ENCODE data around the gene ERBB4.
"Not testable (repeated sequence)": the region's sequence is repeated elsewhere in the genome, so short reads cannot be mapped to it uniquely, and the experiment has no call there.

The ERBB4 gene

GRCh38 chr2:212124598-212124997, 414.0 kb downstream of the ERBB4 start:
- DNase-seq = no peak

GRCh38 chr2:212119591-212119990, 419.0 kb downstream of the ERBB4 start:
- DNase-seq = no peak

GRCh38 chr2:212117926-212118325, 420.7 kb downstream of the ERBB4 start:
- no peak for DNase-seq

GRCh38 chr2:212114489-212114888, 424.1 kb downstream of the ERBB4 start:
- no peak for DNase-seq

- no peak for DNase-seq
Observed at GRCh38 chr2:212112401-212112800, 426.2 kb downstream of the ERBB4 start.

GRCh38 chr2:212109792-212110680, 428.6 kb downstream of the ERBB4 start:
- no peak for DNase-seq

- no peak for DNase-seq
Observed at GRCh38 chr2:212109217-212109616, 429.4 kb downstream of the ERBB4 start.

- DNase-seq = no peak
Observed at GRCh38 chr2:212107989-212108388, 430.6 kb downstream of the ERBB4 start.

GRCh38 chr2:212107014-212107413, 431.6 kb downstream of the ERBB4 start:
- no peak for DNase-seq

GRCh38 chr2:212106536-212106935, 432.1 kb downstream of the ERBB4 start:
- DNase-seq = not testable (repeated sequence)

- no peak for DNase-seq
Observed at GRCh38 chr2:212099658-212100057, 438.9 kb downstream of the ERBB4 start.

GRCh38 chr2:212098966-212099365, 439.6 kb downstream of the ERBB4 start:
- DNase-seq = no peak

- no peak for DNase-seq
Observed at GRCh38 chr2:212097001-212097400, 441.6 kb downstream of the ERBB4 start.

GRCh38 chr2:212089873-212090272, 448.7 kb downstream of the ERBB4 start:
- DNase-seq = no peak

- no peak for DNase-seq
Observed at GRCh38 chr2:212088353-212088752, 450.2 kb downstream of the ERBB4 start.

GRCh38 chr2:212083492-212083891, 455.1 kb downstream of the ERBB4 start:
- DNase-seq = no peak

- no peak for DNase-seq
Observed at GRCh38 chr2:212078103-212078502, 460.5 kb downstream of the ERBB4 start.

GRCh38 chr2:212076456-212076855, 462.1 kb downstream of the ERBB4 start:
- DNase-seq = no peak

GRCh38 chr2:212073360-212073759, 465.2 kb downstream of the ERBB4 start:
- no peak for DNase-seq

GRCh38 chr2:212066546-212066945, 472.1 kb downstream of the ERBB4 start:
- DNase-seq = no peak

GRCh38 chr2:212064318-212064717, 474.3 kb downstream of the ERBB4 start:
- no peak for DNase-seq

- no peak for DNase-seq
Observed at GRCh38 chr2:212052412-212053159, 486.0 kb downstream of the ERBB4 start.

GRCh38 chr2:212050871-212051270, 487.7 kb downstream of the ERBB4 start:
- DNase-seq = no peak

GRCh38 chr2:212042562-212042961, 496.0 kb downstream of the ERBB4 start:
- no peak for DNase-seq

Measured in NCI-H2107 (cell line).